ENCODE results near the gene INO80D.

DNA sequence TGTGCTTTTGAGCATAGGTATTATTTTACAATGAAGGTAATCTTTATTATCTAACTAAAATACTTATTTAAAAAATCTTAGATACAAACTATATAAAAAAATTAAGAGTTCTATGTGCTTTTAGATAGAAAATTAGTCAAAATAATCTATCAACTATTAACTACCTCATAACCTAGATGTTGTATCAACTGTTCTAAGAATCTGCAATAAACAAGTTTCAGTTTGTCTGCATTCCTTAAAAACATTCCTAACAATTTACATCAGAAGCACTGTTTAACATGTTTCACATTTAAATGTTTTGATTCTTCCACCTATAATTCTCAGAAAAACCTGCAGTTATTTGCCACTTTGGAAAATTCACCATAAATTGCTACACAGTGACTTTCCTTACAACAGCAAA lies 39.9 kb upstream of the INO80D start:
- TF ChIP-seq, protein P1, sequence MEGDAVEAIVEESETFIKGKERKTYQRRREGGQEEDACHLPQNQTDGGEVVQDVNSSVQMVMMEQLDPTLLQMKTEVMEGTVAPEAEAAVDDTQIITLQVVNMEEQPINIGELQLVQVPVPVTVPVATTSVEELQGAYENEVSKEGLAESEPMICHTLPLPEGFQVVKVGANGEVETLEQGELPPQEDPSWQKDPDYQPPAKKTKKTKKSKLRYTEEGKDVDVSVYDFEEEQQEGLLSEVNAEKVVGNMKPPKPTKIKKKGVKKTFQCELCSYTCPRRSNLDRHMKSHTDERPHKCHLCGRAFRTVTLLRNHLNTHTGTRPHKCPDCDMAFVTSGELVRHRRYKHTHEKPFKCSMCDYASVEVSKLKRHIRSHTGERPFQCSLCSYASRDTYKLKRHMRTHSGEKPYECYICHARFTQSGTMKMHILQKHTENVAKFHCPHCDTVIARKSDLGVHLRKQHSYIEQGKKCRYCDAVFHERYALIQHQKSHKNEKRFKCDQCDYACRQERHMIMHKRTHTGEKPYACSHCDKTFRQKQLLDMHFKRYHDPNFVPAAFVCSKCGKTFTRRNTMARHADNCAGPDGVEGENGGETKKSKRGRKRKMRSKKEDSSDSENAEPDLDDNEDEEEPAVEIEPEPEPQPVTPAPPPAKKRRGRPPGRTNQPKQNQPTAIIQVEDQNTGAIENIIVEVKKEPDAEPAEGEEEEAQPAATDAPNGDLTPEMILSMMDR (IDR thresholded peaks at IDR 0.05), result no peak
- no peak for TF ChIP-seq POLR2A (IDR thresholded peaks at IDR 0.05)
